Heart left ventricle (tissue), 13 donors: Measurements from ENCODE around the gene PACS2.

Source experiments
- POLR2A ChIP-seq, 2 donors: fragments of 450-650 bp; IDR thresholded peaks; one replicate each; pipeline ENCODE4 v1.6.1; 2017; ENCODE audit warnings: antibody characterized with exemption in 2 of 2, mild to moderate bottlenecking in 2 of 2, moderate library complexity in 2 of 2
- TF ChIP-seq, protein P1 (sequence below), 12 donors: fragments of 200-600 bp; sonication (generic) in 4 of 12; IDR thresholded peaks; one replicate each; pipeline versions ENCODE4 v1.5.0 to v1.8.0; 2018 to 2022; ENCODE audit warnings: antibody characterized with exemption in 12 of 12, mild to moderate bottlenecking in 5 of 12
- donor health status: ischemic (EF 13 %, LVEDD 7.1; RV severe dilation, severe dysfunction).
- donor health status: DM: no; HTN: yes; CAD: no.
- donor health status: DM: no; HTN: no; CAD: no.
- donor health status: ischemic (EF 25% LVEDD 6.9; RV normal size, moderate dysfunction).
- donor health status: ischemic (EF 25% LVEDD 5.7; RV mildly dilated, moderate dysfunction).
- donor health status: ischemic (EF 35%, LVEDD 5.7; RV mildly dilated, moderate dysfunction).
- donor health status: nonischemic (EF 11% LVEDD 7.7; RV severe dilation, severe dysfunction).
- donor health status: DM: yes; HTN: yes; CAD: no.
- donor health status: PGD.
- donor health status: ischemic (EF 29% LVEDD 5.4; RV normal size, mild dysfunction).
- donor health status: nonischemic (EF 23%, LVEDD 6.1; RV moderate dilation, normal function).

DNA sequence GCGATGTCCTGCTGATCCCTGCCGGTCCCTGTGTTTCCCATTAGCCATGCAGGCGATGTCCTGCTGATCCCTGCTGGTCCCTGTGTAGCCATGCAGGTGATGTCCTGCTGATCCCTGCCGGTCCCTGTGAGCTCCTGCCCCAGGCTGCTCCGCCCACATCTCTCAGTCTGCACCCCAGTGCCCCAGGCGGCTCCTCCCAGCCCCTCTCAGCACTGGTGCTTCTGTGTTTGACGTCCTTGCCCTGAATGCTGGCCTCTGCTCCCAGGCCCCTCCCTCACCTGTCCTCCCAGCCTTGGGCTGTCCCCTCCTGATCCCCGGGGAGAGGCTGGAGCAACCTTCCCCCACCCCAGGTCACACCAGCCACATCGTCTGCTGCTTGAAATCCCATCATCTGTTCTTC is 42.4 kb downstream of the PACS2 start:
- TF ChIP-seq, protein P1, sequence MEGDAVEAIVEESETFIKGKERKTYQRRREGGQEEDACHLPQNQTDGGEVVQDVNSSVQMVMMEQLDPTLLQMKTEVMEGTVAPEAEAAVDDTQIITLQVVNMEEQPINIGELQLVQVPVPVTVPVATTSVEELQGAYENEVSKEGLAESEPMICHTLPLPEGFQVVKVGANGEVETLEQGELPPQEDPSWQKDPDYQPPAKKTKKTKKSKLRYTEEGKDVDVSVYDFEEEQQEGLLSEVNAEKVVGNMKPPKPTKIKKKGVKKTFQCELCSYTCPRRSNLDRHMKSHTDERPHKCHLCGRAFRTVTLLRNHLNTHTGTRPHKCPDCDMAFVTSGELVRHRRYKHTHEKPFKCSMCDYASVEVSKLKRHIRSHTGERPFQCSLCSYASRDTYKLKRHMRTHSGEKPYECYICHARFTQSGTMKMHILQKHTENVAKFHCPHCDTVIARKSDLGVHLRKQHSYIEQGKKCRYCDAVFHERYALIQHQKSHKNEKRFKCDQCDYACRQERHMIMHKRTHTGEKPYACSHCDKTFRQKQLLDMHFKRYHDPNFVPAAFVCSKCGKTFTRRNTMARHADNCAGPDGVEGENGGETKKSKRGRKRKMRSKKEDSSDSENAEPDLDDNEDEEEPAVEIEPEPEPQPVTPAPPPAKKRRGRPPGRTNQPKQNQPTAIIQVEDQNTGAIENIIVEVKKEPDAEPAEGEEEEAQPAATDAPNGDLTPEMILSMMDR (IDR thresholded peaks at IDR 0.05), result no peak
- TF ChIP-seq POLR2A (IDR thresholded peaks at IDR 0.05), result no peak
